ENCODE measurements around the gene GTPBP3. TPM values are rescaled to one million over a fixed set of nuclear protein-coding genes. Genes with fewer than 3 reads are reported as not detected.

Gene GTPBP3
- total and polyA plus RNA-seq, 5 donors from 2014 or later: 5.2 to 26.1 (median 8.9) TPM

DNA sequence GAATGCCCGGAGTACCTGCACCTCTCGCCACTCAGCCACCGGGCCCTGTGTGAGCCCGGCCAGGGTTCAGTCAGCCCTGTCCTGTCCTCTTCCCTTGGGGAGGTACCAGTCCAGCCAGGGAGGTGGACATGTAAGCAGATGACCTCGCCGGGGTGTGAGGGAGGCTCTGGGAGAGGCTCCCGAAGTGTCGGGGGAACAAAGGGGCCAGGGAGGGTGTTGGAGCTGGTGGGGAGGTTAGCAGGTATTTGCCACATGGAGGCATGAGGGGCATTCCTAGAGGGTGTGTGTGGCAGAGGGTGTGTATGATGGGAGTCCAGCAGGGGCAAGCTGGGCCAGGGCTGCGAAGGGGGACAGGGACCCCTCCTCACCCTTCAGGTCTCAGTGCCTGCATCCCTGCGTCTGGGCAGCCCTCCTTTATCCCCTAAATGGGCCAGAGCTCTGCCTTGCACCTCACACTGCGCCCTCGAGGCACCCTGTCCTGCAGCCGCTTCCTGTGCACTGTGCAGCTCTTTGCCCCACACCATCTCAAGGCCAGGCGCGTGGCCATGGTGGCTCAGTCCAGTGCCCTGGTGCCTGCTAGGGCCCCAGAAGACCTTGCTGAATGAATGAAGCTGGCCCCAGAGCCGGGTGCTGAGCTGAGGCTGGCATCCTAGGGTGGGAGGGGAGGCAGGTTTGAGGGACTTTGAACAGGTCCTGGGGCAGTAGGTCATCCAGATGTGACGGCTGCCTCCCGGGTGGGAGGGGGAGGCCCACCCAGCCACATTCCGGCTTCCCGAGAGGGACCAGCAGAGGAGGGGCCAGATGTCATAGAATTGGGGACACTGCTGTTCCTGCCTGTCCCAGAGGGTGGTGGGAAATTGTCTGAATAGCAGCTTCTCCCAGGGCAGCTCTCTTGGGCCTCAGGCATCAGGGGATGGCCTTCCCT is 24.9 kb upstream of the GTPBP3 start:
- H3K9me3 Mint-ChIP-seq: no peaks in the 10 kb centered on the region
- no peak for DNase-seq

DNA sequence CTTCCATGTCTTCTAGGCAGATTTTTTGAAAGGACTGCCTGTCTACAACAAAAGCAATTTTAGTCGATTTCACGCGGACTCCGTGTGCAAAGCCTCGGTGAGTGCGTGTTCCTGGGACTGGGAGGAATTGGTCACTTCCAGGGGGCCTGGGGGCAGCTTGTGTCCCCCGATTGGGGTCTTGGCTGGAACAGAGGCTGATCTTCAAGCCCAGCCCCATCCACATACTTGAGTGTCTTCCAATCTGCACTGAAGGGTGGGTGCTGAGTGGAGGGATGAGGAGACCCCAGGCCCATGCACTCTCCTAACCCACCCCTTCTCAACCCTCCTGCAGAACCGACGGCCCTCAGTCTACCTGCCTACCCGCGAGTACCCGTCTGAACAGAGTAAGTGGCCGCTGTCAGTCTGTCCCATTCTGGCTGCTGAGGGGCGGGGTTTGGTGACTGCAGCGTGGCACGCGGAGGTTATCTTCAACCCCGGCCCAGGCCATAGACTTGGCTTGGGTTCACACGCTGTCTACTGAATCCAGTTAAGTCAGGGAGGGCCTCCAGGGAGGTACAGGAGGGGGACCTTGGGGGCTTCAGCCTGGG is 23.3 kb upstream of the GTPBP3 start:
- Histone ChIP-seq H3K36me3 (ENCODE audit: control insufficient read depth, insufficient read depth, low read length) (peaks cover 31% of the 10 kb centered on the region), H3K27ac (ENCODE audit: insufficient read depth, low read length, poor library complexity, severe bottlenecking) (no peak overlapping the region), H3K4me3 (ENCODE audit: low read depth, low read length) (no peak overlapping the region), H3K27me3 (ENCODE audit: control insufficient read depth, insufficient read depth, low read length) (no peaks in the 10 kb centered on the region), H3K9me3 (ENCODE audit: control insufficient read depth in 2 of 2, low read length in 2 of 2) (no peaks in the 10 kb centered on the region), H3K4me1 (ENCODE audit: control insufficient read depth, insufficient read depth, low read length, poor library complexity, severe bottlenecking) (peaks cover 15% of the 10 kb centered on the region)
- H3K27me3 Mint-ChIP-seq: no peaks in the 10 kb centered on the region
- peaks cover 4% of the 10 kb centered on the region for H3K36me3 Mint-ChIP-seq
- no peak for ATAC-seq (ENCODE audit: low read depth in 2 of 2)
- no peak overlapping the region for H3K4me3 Mint-ChIP-seq
- no peak overlapping the region for H3K27ac Mint-ChIP-seq
- no peaks in the 10 kb centered on the region for H3K9me3 Mint-ChIP-seq
- DNase-seq: no peak
- peaks cover 4 to 28% (median 10%) of the 10 kb centered on the region in 4 donors for H3K4me1 Mint-ChIP-seq

More for the DNA sequence above, 24.9 kb upstream of the GTPBP3 start:
- Mint-ChIP-seq H3K36me3 (peaks cover 5% of the 10 kb centered on the region), H3K4me3 (peak overlapping the region in 1 of 4 donors; percentile 92), H3K27ac (no peak overlapping the region), H3K4me1 (peaks cover 6 to 37% (median 15%) of the 10 kb centered on the region in 4 donors), H3K27me3 (no peaks in the 10 kb centered on the region)
- no peak for ATAC-seq (ENCODE audit: low read depth in 2 of 2)
- Histone ChIP-seq H3K27me3 (ENCODE audit: control insufficient read depth, insufficient read depth, low read length) (no peaks in the 10 kb centered on the region), H3K4me1 (ENCODE audit: control insufficient read depth, insufficient read depth, low read length, poor library complexity, severe bottlenecking) (peaks cover 17% of the 10 kb centered on the region), H3K36me3 (ENCODE audit: control insufficient read depth, insufficient read depth, low read length) (peaks cover 25% of the 10 kb centered on the region), H3K27ac (ENCODE audit: insufficient read depth, low read length, poor library complexity, severe bottlenecking) (no peak overlapping the region), H3K4me3 (ENCODE audit: low read depth, low read length) (no peak overlapping the region), H3K9me3 (ENCODE audit: control insufficient read depth in 2 of 2, low read length in 2 of 2) (no peaks in the 10 kb centered on the region)

DNA sequence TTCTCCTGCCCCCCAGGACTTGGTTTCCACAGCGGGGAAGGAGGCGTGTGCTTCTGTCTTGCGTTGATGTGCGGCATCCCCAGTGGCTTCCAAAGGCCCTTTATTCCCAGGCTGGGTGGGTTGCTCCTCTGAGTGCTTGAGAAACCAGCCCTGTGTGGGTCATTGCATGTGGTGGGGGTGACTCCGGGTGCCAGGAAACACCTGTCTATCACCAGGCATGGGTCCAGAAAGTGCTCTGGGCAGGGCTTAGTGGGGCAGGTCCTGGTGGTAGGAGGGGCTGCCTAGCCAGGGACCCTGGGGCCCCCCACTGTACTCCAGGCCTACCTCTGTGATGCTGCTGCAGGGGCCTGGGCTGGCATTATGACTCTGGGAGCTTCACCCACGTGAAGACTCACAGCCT is 18.4 kb upstream of the GTPBP3 start:
- H3K36me3 Mint-ChIP-seq: peaks cover 5% of the 10 kb centered on the region

DNA sequence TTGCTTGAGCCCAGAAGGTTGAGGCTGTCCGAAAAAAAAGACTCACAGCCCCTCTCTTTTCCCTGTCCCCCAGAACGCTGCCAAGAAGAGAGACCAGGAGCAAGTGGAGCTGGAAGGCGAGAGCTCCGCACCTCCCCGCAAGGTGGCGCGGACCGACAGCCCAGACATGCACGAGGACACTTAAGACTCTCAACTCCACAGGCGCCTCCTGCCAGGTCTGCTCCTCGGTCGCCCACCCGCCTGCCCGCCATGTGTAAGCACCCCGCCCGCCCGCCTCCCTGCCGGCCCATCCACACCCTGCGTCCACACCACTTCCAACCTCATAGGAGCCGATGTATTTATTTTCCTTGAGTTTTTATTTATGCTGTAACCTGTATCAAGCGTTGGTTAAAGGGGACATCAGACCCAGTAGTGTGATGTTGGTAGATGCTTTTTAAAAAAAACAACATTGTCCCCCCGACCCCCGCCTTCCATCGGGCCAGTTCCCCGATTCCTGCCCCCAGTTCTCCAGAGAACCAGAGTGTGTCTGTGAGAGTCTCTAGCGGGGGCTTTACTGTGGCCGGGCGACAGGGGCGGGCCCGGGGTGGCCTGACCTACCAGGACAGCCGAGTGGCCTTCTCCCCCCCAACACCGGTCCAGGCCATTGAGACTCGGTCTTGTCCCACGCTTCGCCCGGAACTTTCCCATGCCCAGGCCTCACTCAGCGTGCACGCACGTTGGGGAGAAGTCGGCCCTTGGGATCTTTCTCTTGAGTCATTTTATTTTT is 17.7 kb upstream of the GTPBP3 start:
- ATAC-seq (ENCODE audit: low read depth in 2 of 2) (no peak), DNase-seq (no peak)
- no peak overlapping the region for H3K27ac Mint-ChIP-seq
- no peaks in the 10 kb centered on the region for H3K9me3 ChIP-seq (ENCODE audit: control insufficient read depth in 2 of 2, low read length in 2 of 2)
- no peaks in the 10 kb centered on the region for H3K9me3 Mint-ChIP-seq
- H3K4me1 ChIP-seq (ENCODE audit: control insufficient read depth, insufficient read depth, low read length, poor library complexity, severe bottlenecking): peaks cover 6% of the 10 kb centered on the region
- peaks cover 0 to 6% (median 0%) of the 10 kb centered on the region in 4 donors for H3K4me1 Mint-ChIP-seq
- no peak overlapping the region for H3K27ac ChIP-seq (ENCODE audit: insufficient read depth, low read length, poor library complexity, severe bottlenecking)
- H3K36me3 ChIP-seq (ENCODE audit: control insufficient read depth, insufficient read depth, low read length): peaks cover 32% of the 10 kb centered on the region
- H3K27me3 Mint-ChIP-seq: no peaks in the 10 kb centered on the region
- H3K27me3 ChIP-seq (ENCODE audit: control insufficient read depth, insufficient read depth, low read length): no peaks in the 10 kb centered on the region
- no peak overlapping the region for H3K4me3 Mint-ChIP-seq
- no peak overlapping the region for H3K4me3 ChIP-seq (ENCODE audit: low read depth, low read length)
- peaks cover 5% of the 10 kb centered on the region for H3K36me3 Mint-ChIP-seq

More for the DNA sequence above, 18.4 kb upstream of the GTPBP3 start:
- H3K27me3 Mint-ChIP-seq: no peaks in the 10 kb centered on the region
- ATAC-seq (ENCODE audit: low read depth in 2 of 2): no peak
- H3K9me3 Mint-ChIP-seq: no peaks in the 10 kb centered on the region
- Histone ChIP-seq H3K4me3 (ENCODE audit: low read depth, low read length) (no peak overlapping the region), H3K9me3 (ENCODE audit: control insufficient read depth in 2 of 2, low read length in 2 of 2) (no peaks in the 10 kb centered on the region), H3K4me1 (ENCODE audit: control insufficient read depth, insufficient read depth, low read length, poor library complexity, severe bottlenecking) (peaks cover 6% of the 10 kb centered on the region), H3K36me3 (ENCODE audit: control insufficient read depth, insufficient read depth, low read length) (peaks cover 39% of the 10 kb centered on the region), H3K27ac (ENCODE audit: insufficient read depth, low read length, poor library complexity, severe bottlenecking) (no peak overlapping the region), H3K27me3 (ENCODE audit: control insufficient read depth, insufficient read depth, low read length) (no peaks in the 10 kb centered on the region)
- no peak for DNase-seq
- peaks cover 0 to 6% (median 0%) of the 10 kb centered on the region in 4 donors for H3K4me1 Mint-ChIP-seq
- no peak overlapping the region for H3K27ac Mint-ChIP-seq
- no peak overlapping the region for H3K4me3 Mint-ChIP-seq

DNA sequence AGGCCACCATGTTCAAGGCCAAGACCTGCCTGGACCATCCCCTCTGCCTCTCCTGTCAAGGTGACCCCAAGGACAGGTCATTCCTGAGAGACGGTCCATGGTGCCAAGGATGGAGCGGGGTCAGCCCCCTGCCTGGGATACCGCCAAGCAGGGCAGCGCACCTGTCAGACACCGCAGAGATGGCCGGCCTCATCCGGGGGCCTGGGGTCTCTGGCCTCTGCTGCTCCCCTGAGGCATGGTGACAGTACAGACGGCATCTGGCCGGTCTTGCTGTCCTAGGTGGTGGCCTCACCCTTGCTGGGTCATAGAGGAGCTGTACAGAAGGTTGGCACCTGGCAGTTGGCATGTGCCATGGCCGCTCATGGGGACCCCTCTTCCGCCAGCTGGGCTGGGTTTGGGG is 16.9 kb upstream of the GTPBP3 start:
- Mint-ChIP-seq H3K27me3 (no peaks in the 10 kb centered on the region), H3K36me3 (peaks cover 5% of the 10 kb centered on the region), H3K27ac (no peak overlapping the region), H3K4me3 (no peak overlapping the region), H3K4me1 (peaks cover 0 to 9% (median 0%) of the 10 kb centered on the region in 4 donors), H3K9me3 (no peaks in the 10 kb centered on the region)
- peaks cover 27% of the 10 kb centered on the region for H3K36me3 ChIP-seq (ENCODE audit: control insufficient read depth, insufficient read depth, low read length)
- DNase-seq (no peak), ATAC-seq (ENCODE audit: low read depth in 2 of 2) (no peak)
- no peak overlapping the region for H3K27ac ChIP-seq (ENCODE audit: insufficient read depth, low read length, poor library complexity, severe bottlenecking)
- H3K27me3 ChIP-seq (ENCODE audit: control insufficient read depth, insufficient read depth, low read length): no peaks in the 10 kb centered on the region
- H3K9me3 ChIP-seq (ENCODE audit: control insufficient read depth in 2 of 2, low read length in 2 of 2): no peaks in the 10 kb centered on the region
- H3K4me1 ChIP-seq (ENCODE audit: control insufficient read depth, insufficient read depth, low read length, poor library complexity, severe bottlenecking): peaks cover 6% of the 10 kb centered on the region
- no peak overlapping the region for H3K4me3 ChIP-seq (ENCODE audit: low read depth, low read length)

DNA sequence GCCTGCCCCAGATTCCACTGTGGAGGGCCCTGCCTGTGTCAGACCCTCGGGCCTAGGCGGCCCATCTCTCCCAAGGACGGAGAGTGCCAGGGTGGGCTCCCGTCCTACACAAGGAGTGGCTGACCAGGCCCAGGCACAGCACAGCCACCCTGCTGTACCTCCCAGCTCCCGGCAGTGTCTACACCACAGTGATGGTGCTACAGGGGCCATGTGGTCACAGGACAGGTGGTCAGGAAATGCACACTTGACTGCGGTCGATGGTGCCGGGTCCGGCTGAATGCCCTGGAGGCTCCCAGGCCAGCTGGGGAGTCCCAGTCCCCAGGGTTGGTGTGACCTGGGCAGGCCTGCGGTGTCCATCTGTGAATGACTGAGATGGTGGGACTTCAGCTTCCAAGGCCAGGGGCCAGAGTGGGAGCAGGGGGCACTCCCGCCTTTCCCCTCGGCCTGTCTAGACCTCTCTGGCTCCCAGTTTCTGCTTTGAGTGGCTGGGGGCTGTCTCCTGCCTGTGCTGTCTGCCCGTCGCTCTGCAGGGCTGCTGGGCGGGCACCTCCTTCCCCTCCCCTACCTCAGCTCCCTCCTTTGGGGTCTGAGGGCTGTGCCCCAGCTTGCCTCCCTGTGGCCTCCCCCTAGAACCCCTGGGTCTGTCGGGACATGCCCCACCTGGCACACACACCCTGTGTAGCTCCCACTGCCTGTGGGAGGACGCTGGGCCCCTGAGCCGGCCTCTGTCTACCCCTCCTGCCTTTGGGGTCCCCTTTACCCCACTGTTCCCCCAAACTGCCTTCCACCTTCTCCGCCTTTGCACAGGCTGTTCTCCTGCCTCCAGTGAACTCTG is 15.5 kb upstream of the GTPBP3 start:
- H3K4me3 ChIP-seq (ENCODE audit: low read depth, low read length): no peak overlapping the region
- peaks cover 19% of the 10 kb centered on the region for H3K36me3 ChIP-seq (ENCODE audit: control insufficient read depth, insufficient read depth, low read length)
- H3K4me1 Mint-ChIP-seq: peaks cover 0 to 9% (median 5%) of the 10 kb centered on the region in 4 donors
- no peak for DNase-seq
- peak overlapping the region in 2 of 3 donors; percentile 26 to 73 for H3K27ac Mint-ChIP-seq
- H3K4me1 ChIP-seq (ENCODE audit: control insufficient read depth, insufficient read depth, low read length, poor library complexity, severe bottlenecking): peaks cover 6% of the 10 kb centered on the region
- ATAC-seq (ENCODE audit: low read depth in 2 of 2): no peak
- H3K9me3 Mint-ChIP-seq: no peaks in the 10 kb centered on the region
- no peaks in the 10 kb centered on the region for H3K27me3 Mint-ChIP-seq
- no peaks in the 10 kb centered on the region for H3K9me3 ChIP-seq (ENCODE audit: control insufficient read depth in 2 of 2, low read length in 2 of 2)
- peaks cover 5% of the 10 kb centered on the region for H3K36me3 Mint-ChIP-seq
- peak overlapping the region in 2 of 4 donors; percentile 38 to 82 for H3K4me3 Mint-ChIP-seq
- no peak overlapping the region for H3K27ac ChIP-seq (ENCODE audit: insufficient read depth, low read length, poor library complexity, severe bottlenecking)
- no peaks in the 10 kb centered on the region for H3K27me3 ChIP-seq (ENCODE audit: control insufficient read depth, insufficient read depth, low read length)

DNA sequence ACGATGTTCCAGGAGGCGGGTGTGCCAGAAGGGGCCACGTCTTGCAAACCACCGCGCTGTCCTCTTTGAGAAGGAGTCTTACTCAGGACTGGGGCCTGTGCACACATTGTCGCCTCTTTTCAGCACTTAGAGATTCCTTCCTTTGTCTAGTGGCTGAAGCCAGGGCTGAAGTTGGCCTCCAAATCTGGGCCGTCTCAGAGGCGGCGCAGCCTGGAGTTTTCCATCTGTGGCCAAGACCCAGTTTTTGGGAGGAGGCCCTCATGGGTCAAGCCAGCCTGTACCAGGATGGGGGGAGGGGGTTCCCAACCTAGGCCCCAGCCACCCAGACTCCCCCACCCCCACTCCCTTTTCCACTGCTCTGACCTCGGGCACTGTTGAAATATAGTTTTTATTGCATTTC is 14.5 kb upstream of the GTPBP3 start:
- Histone ChIP-seq H3K27me3 (ENCODE audit: control insufficient read depth, insufficient read depth, low read length) (no peaks in the 10 kb centered on the region), H3K36me3 (ENCODE audit: control insufficient read depth, insufficient read depth, low read length) (peaks cover 19% of the 10 kb centered on the region), H3K4me1 (ENCODE audit: control insufficient read depth, insufficient read depth, low read length, poor library complexity, severe bottlenecking) (peaks cover 8% of the 10 kb centered on the region), H3K9me3 (ENCODE audit: control insufficient read depth in 2 of 2, low read length in 2 of 2) (no peaks in the 10 kb centered on the region), H3K4me3 (ENCODE audit: low read depth, low read length) (no peak overlapping the region), H3K27ac (ENCODE audit: insufficient read depth, low read length, poor library complexity, severe bottlenecking) (no peak overlapping the region)
- Mint-ChIP-seq H3K9me3 (no peaks in the 10 kb centered on the region), H3K4me1 (peaks cover 0 to 11% (median 5%) of the 10 kb centered on the region in 4 donors), H3K4me3 (peak overlapping the region in 2 of 4 donors; percentile 26 to 27), H3K27ac (peak overlapping the region in 2 of 3 donors; percentile 63 to 73), H3K27me3 (no peaks in the 10 kb centered on the region), H3K36me3 (peaks cover 5% of the 10 kb centered on the region)
- no peak for DNase-seq
- no peak for ATAC-seq (ENCODE audit: low read depth in 2 of 2)

All from CD4-positive, CD25-positive, alpha-beta regulatory T cell (primary cell).